Hematopoietic multipotent progenitor cell treated with erythropoietin and hydrocortisone succinate and interleukin-3 and kit ligand, for 8 days (in vitro differentiated cells): ENCODE results near the gene SPIRE2.

Experiments used
- DNase-seq: peaks from one replicate; pipeline ENCODE4 v3.0.0-alpha.2; 2015

SPIRE2 gene

GRCh38 chr16:89915303-89916232 is 87.3 kb downstream of the SPIRE2 start:
- DNase-seq, result no peak

GRCh38 chr16:89917773-89918452 is 89.6 kb downstream of the SPIRE2 start:
- DNase-seq, result peak; percentile 88

GRCh38 chr16:89918453-89919347 is 90.4 kb downstream of the SPIRE2 start, which contains the start of gene MC1R:
Gene MC1R, plus strand, starts transcription at chr16:89918862. Its CDS starts 397 bp downstream, at chr16:89919259.
- DNase-seq, result peak; percentile 57

- no peak for DNase-seq
Observed at GRCh38 chr16:89919535-89920406, 91.5 kb downstream of the SPIRE2 start.

- no peak for DNase-seq
Observed at GRCh38 chr16:89920723-89921122, 92.4 kb downstream of the SPIRE2 start.
